HUDEP-2 (cell line): ENCODE data around the gene UBTF.

Experiments used
- DNase-seq, 76 experiments: peaks; one replicate each; lab custom pipeline; 2025; ENCODE audit not compliant: unreplicated experiment in 76 of 76; lab: John Stamatoyannopoulos, UW

UBTF gene

GRCh38 chr17:44176671-44177501 is 42.6 kb downstream of the UBTF start:
- no peak for DNase-seq

- no peak for DNase-seq
Observed at GRCh38 chr17:44176257-44176656, 43.2 kb downstream of the UBTF start.

GRCh38 chr17:44174427-44174826 is 45.0 kb downstream of the UBTF start:
- no peak for DNase-seq

GRCh38 chr17:44171931-44172455 is 47.5 kb downstream of the UBTF start:
- DNase-seq: no peak

GRCh38 chr17:44170499-44171201 is 48.8 kb downstream of the UBTF start, which contains the start of gene ASB16:
TSS of gene ASB16 (plus strand) at chr17:44170704. CDS start at chr17:44170790, 86 bp downstream.
- DNase-seq: no peak

- DNase-seq: no peak
Observed at GRCh38 chr17:44170135-44170498, 49.4 kb downstream of the UBTF start.

- DNase-seq: no peak
Observed at GRCh38 chr17:44167181-44167861, 52.2 kb downstream of the UBTF start.

GRCh38 chr17:44164476-44164875 is 55.0 kb downstream of the UBTF start:
- DNase-seq: no peak

- DNase-seq: peak in 74 of 76 experiments; percentile 29 to 90 (median 68)
Observed at GRCh38 chr17:44159519-44160210, 59.8 kb downstream of the UBTF start.

GRCh38 chr17:44155488-44155887 is 64.0 kb downstream of the UBTF start:
- no peak for DNase-seq
